Purkinje cell (primary cell): ENCODE measurements around the gene STARD13. TPM values are rescaled to one million over a fixed set of nuclear protein-coding genes. Genes with fewer than 3 reads are reported as not detected.

ENCODE experiments used
- polyA plus RNA-seq: library from polyadenylated mRNA; unstranded; fragments of >200 nt; fragmentation: Nextera tagmentation; gene quantifications from 2 replicates; pipeline ENCODE4 v1.2.1, GENCODE V29; 2014

STARD13 gene, protein sequence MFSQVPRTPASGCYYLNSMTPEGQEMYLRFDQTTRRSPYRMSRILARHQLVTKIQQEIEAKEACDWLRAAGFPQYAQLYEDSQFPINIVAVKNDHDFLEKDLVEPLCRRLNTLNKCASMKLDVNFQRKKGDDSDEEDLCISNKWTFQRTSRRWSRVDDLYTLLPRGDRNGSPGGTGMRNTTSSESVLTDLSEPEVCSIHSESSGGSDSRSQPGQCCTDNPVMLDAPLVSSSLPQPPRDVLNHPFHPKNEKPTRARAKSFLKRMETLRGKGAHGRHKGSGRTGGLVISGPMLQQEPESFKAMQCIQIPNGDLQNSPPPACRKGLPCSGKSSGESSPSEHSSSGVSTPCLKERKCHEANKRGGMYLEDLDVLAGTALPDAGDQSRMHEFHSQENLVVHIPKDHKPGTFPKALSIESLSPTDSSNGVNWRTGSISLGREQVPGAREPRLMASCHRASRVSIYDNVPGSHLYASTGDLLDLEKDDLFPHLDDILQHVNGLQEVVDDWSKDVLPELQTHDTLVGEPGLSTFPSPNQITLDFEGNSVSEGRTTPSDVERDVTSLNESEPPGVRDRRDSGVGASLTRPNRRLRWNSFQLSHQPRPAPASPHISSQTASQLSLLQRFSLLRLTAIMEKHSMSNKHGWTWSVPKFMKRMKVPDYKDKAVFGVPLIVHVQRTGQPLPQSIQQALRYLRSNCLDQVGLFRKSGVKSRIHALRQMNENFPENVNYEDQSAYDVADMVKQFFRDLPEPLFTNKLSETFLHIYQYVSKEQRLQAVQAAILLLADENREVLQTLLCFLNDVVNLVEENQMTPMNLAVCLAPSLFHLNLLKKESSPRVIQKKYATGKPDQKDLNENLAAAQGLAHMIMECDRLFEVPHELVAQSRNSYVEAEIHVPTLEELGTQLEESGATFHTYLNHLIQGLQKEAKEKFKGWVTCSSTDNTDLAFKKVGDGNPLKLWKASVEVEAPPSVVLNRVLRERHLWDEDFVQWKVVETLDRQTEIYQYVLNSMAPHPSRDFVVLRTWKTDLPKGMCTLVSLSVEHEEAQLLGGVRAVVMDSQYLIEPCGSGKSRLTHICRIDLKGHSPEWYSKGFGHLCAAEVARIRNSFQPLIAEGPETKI
- polyA plus RNA-seq: 3.7 and 7.8 TPM in 2 replicates

DNA sequence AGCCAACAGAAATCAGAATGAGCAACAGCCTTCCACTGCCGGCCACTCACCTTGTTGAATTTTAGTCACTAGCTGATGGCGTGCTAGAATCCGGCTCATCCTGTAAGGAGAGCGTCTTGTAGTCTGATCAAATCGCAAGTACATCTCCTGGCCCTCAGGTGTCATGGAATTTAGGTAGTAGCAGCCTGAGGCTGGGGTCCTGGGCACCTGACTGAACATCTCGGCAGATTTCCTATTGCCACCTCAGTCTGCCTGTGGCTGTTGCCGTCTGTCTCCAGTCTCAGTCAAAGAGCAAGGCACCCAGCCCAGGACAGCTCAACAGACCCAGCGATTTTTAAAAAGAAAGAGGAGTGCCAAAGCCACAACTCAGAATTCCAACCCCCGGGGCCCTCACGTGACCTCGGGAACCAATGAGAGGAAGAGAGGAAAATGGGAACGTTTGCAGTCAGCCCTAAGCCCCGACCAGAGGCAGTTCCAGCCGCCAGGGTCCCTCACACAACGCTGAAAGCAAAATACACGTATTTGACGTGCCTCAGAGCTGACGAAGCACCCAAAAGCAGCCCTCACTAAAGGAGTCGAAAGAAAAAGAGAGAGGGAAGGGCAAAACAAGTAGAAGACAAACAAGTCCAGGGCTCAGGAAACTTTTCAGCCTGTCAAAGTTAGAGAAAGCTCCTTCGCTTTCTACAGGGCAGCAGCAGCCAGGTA, at the start of gene STARD13:
STARD13 (minus strand) TSS at position 336 of the 705 bp plus-strand sequence; CDS start at position 219, 117 bp downstream.

